T-cell (primary cell): Measurements from ENCODE around the gene GUCA2B. TPM values are rescaled to one million over a fixed set of nuclear protein-coding genes. Genes with fewer than 3 reads are reported as not detected.

Experiments used
- ATAC-seq, 4 experiments: fragments of 200-7000 bp in 3 of 4; fragments of 150-1000 bp in 1 of 4; cut with Tn5 transposase; replicated peaks in 1 of 4; 1 replicate in 3 of 4; 2 replicates in 1 of 4; pipeline ENCODE4 v1.10.0; 2021; ENCODE audit warnings: moderate library complexity in 3 of 4, mild to moderate bottlenecking in 2 of 4, moderate number of reproducible peaks in 1 of 4
- CTCF ChIA-PET, 2 donors: fragments of 300-600 bp; sonication (Branson Sonifier 250); formaldehyde crosslinking; loops; one replicate each; lab custom pipeline; 2022; ENCODE audit warnings: antibody characterized with exemption in 2 of 2; lab: Charles Lee
- POLR2A ChIA-PET, 2 donors: fragments of 300-600 bp; sonication (Branson Sonifier 250); formaldehyde crosslinking; loops; one replicate each; lab custom pipeline; 2022; ENCODE audit warnings: antibody characterized with exemption in 2 of 2; lab: Charles Lee
- DNase-seq, 35 experiments: peaks; one replicate each; pipeline versions ENCODE4 v3.0.0 to v3.0.0-alpha.2; 2013 to 2023
- H3K27ac ChIP-seq: one replicate; pipeline ENCODE4 v1.5.1; 2013; ENCODE audit warnings: low read length
- H3K27me3 ChIP-seq, 2 experiments: replicated peaks in 1 of 2; 1 replicate in 1 of 2; 2 replicates in 1 of 2; pipeline versions ENCODE4 v1.6.1 to v1.7.0; 2013; ENCODE audit warnings: low read length in 1 of 2, mixed read lengths in 1 of 2; ENCODE audit not compliant: control insufficient read depth in 2 of 2, insufficient read depth in 2 of 2; ENCODE audit errors: extremely low read depth in 1 of 2
- H3K36me3 ChIP-seq, 2 donors: 1 replicate in 1 of 2; 2 replicates in 1 of 2; pipeline versions ENCODE4 v1.6.1 to v1.7.0; 2013; ENCODE audit warnings: low read length in 1 of 2; ENCODE audit not compliant: control insufficient read depth in 2 of 2, insufficient read depth in 1 of 2; ENCODE audit errors: extremely low read depth in 1 of 2
- H3K4me1 ChIP-seq, 2 experiments: 1 replicate in 1 of 2; 2 replicates in 1 of 2; pipeline versions ENCODE4 v1.6.1 to v1.7.0; 2013; ENCODE audit warnings: low read length in 2 of 2, mixed read lengths in 1 of 2; ENCODE audit not compliant: insufficient read depth in 2 of 2, control insufficient read depth in 1 of 2; ENCODE audit errors: extremely low read depth in 1 of 2
- H3K4me3 ChIP-seq, 2 donors: 1 replicate in 1 of 2; 2 replicates in 1 of 2; pipeline versions ENCODE4 v1.5.1 to v1.7.0; 2013; ENCODE audit warnings: mild to moderate bottlenecking in 2 of 2, low read length in 1 of 2, moderate library complexity in 1 of 2; ENCODE audit not compliant: control insufficient read depth in 1 of 2; ENCODE audit errors: extremely low read depth in 1 of 2
- H3K9me3 ChIP-seq: 2 replicates; pipeline ENCODE4 v1.7.0; 2013
- H3K27ac Mint-ChIP-seq, 2 donors: one replicate each; pipeline ENCODE4 v1.8.0; 2020 to 2021; ENCODE audit warnings: mild to moderate bottlenecking in 2 of 2, mixed read lengths in 2 of 2
- H3K27me3 Mint-ChIP-seq, 2 donors: one replicate each; pipeline ENCODE4 v1.8.0; 2021 to 2022; ENCODE audit warnings: mixed read lengths in 2 of 2
- H3K36me3 Mint-ChIP-seq: one replicate; pipeline ENCODE4 v1.8.0; 2021; ENCODE audit warnings: mixed read lengths
- H3K4me1 Mint-ChIP-seq, 3 donors: one replicate each; pipeline ENCODE4 v1.8.0; 2020 to 2022; ENCODE audit warnings: mixed read lengths in 3 of 3, mild to moderate bottlenecking in 1 of 3
- H3K4me3 Mint-ChIP-seq, 3 donors: one replicate each; pipeline ENCODE4 v1.8.0; 2020 to 2022; ENCODE audit warnings: mild to moderate bottlenecking in 3 of 3, mixed read lengths in 3 of 3, moderate library complexity in 3 of 3
- H3K9me3 Mint-ChIP-seq, 3 donors: one replicate each; pipeline ENCODE4 v1.8.0; 2020 to 2022; ENCODE audit warnings: mixed read lengths in 3 of 3
- WGBS: methylation state at CpG from one replicate; pipeline ENCODE4 v1.1.5; 2013; ENCODE audit warnings: missing lambda C conversion rate; ENCODE audit not compliant: insufficient coverage; 5-methylcytosine and 5-hydroxymethylcytosine counted together
- total RNA-seq, 35 experiments: library from RNA in 6 of 35; stranded (reverse) in 6 of 35; fragments of 120-200 nt in 1 of 35; gene quantifications; one replicate each; pipeline versions ENCODE4 v1.2.1 to v1.2.4 and lab custom pipeline; 2013 to 2026

Gene GUCA2B
- total RNA-seq, 5 donors from 2014 or later (not counting 1 experiment from before 2014, with no cell fraction given), result not detected

GRCh38 chr1:42177541-42177981, 24.4 kb downstream of the GUCA2B start:
- ATAC-seq, result no peak
- H3K9me3 ChIP-seq, result no peaks in the 10 kb centered on the region
- Mint-ChIP-seq H3K36me3 (peaks cover 19% of the 10 kb centered on the region), H3K27me3 (no peaks in the 10 kb centered on the region), H3K9me3 (no peaks in the 10 kb centered on the region), H3K4me3 (no peak overlapping the region), H3K4me1 (peaks cover 0 to 2% (median 0%) of the 10 kb centered on the region in 3 donors), H3K27ac (no peak overlapping the region)
- H3K27ac ChIP-seq, result no peak overlapping the region
- no peak for DNase-seq
- H3K4me1 ChIP-seq, result peaks cover 0 to 6% of the 10 kb centered on the region in 2 experiments
- H3K36me3 ChIP-seq, result peaks cover 0 to 20% of the 10 kb centered on the region in 2 donors
- H3K27me3 ChIP-seq, result no peaks in the 10 kb centered on the region
- no peak overlapping the region for H3K4me3 ChIP-seq
- CTCF ChIA-PET, result interaction anchor here in 1 of 2 donors (0.7 kb wide), 1 partner anchor 495 kb away, joined by 4 read pairs; no protein-coding TSS in a partner anchor
- WGBS, result 73% methylated on average over 2 of the region's 6 CpGs
- POLR2A ChIA-PET, result no interaction called here

- Histone ChIP-seq H3K4me3 (no peak overlapping the region), H3K36me3 (peaks cover 0 to 20% of the 10 kb centered on the region in 2 donors), H3K27ac (no peak overlapping the region), H3K9me3 (no peaks in the 10 kb centered on the region), H3K4me1 (peaks cover 0 to 3% of the 10 kb centered on the region in 2 experiments), H3K27me3 (no peaks in the 10 kb centered on the region)
- Mint-ChIP-seq H3K4me3 (no peak overlapping the region), H3K9me3 (no peaks in the 10 kb centered on the region), H3K27ac (peak overlapping the region in 1 of 2 donors; percentile 29), H3K36me3 (peaks cover 19% of the 10 kb centered on the region), H3K4me1 (peaks cover 0 to 2% (median 0%) of the 10 kb centered on the region in 3 donors), H3K27me3 (no peaks in the 10 kb centered on the region)
- POLR2A ChIA-PET, result no interaction called here
- WGBS, result no CpG with 5 or more reads among the region's 3 CpGs
- ATAC-seq (no peak), DNase-seq (no peak)
- CTCF ChIA-PET, result no interaction called here
Observed at GRCh38 chr1:42178249-42178648, 25.0 kb downstream of the GUCA2B start.

- no peaks in the 10 kb centered on the region for H3K27me3 ChIP-seq
- no peak overlapping the region for H3K27ac ChIP-seq
- H3K4me1 Mint-ChIP-seq, result no peaks in the 10 kb centered on the region
- H3K27me3 Mint-ChIP-seq, result no peaks in the 10 kb centered on the region
- no peak overlapping the region for H3K4me3 Mint-ChIP-seq
- H3K36me3 ChIP-seq, result peaks cover 0 to 23% of the 10 kb centered on the region in 2 donors
- no peak overlapping the region for H3K4me3 ChIP-seq
- whole genome bisulfite sequencing, result no CpG with 5 or more reads among the region's 2 CpGs
- POLR2A ChIA-PET, result no interaction called here
- H3K27ac Mint-ChIP-seq, result peak overlapping the region in 1 of 2 donors; percentile 23
- H3K9me3 ChIP-seq, result no peaks in the 10 kb centered on the region
- H3K9me3 Mint-ChIP-seq, result no peaks in the 10 kb centered on the region
- CTCF ChIA-PET, result interaction anchor here in 1 of 2 donors (0.6 to 1.2 kb wide), 3 partner anchors 155 to 419 kb away, joined by 3 to 6 read pairs (median 5); no protein-coding TSS in a partner anchor
- ATAC-seq (no peak), DNase-seq (no peak)
- peaks cover 19% of the 10 kb centered on the region for H3K36me3 Mint-ChIP-seq
- no peaks in the 10 kb centered on the region for H3K4me1 ChIP-seq
Observed at GRCh38 chr1:42179275-42179674, 26.1 kb downstream of the GUCA2B start.

GRCh38 chr1:42179900-42180329, 26.7 kb downstream of the GUCA2B start:
- 85% methylated on average over 3 of the region's 4 CpGs for WGBS
- CTCF ChIA-PET, result interaction anchor here in 1 of 2 donors (0.6 to 1.2 kb wide), 3 partner anchors 154 to 418 kb away, joined by 3 to 6 read pairs (median 5); no protein-coding TSS in a partner anchor
- no peak overlapping the region for H3K4me3 ChIP-seq
- POLR2A ChIA-PET, result no interaction called here
- no peaks in the 10 kb centered on the region for H3K9me3 Mint-ChIP-seq
- H3K36me3 Mint-ChIP-seq, result peaks cover 23% of the 10 kb centered on the region
- H3K4me1 ChIP-seq, result no peaks in the 10 kb centered on the region
- no peaks in the 10 kb centered on the region for H3K9me3 ChIP-seq
- peaks cover 0 to 27% of the 10 kb centered on the region in 2 donors for H3K36me3 ChIP-seq
- ATAC-seq (no peak), DNase-seq (no peak)
- H3K4me1 Mint-ChIP-seq, result no peaks in the 10 kb centered on the region
- H3K27me3 ChIP-seq, result no peaks in the 10 kb centered on the region
- H3K27ac Mint-ChIP-seq, result peak overlapping the region; percentile 23 to 35
- no peak overlapping the region for H3K4me3 Mint-ChIP-seq
- H3K27me3 Mint-ChIP-seq, result no peaks in the 10 kb centered on the region
- no peak overlapping the region for H3K27ac ChIP-seq

GRCh38 chr1:42181687-42182086, 28.5 kb downstream of the GUCA2B start:
- Mint-ChIP-seq H3K27me3 (no peaks in the 10 kb centered on the region), H3K9me3 (no peaks in the 10 kb centered on the region), H3K36me3 (peaks cover 35% of the 10 kb centered on the region), H3K27ac (peak overlapping the region in 1 of 2 donors; percentile 47), H3K4me1 (no peaks in the 10 kb centered on the region), H3K4me3 (peak overlapping the region in 1 of 3 donors; percentile 22)
- DNase-seq (no peak), ATAC-seq (no peak)
- Histone ChIP-seq H3K4me1 (no peaks in the 10 kb centered on the region), H3K9me3 (no peaks in the 10 kb centered on the region), H3K4me3 (no peak overlapping the region), H3K27me3 (no peaks in the 10 kb centered on the region), H3K36me3 (peaks cover 0 to 39% of the 10 kb centered on the region in 2 donors), H3K27ac (no peak overlapping the region)
- CTCF ChIA-PET, result no interaction called here
- POLR2A ChIA-PET, result no interaction called here
- 100% methylated on average over 2 of the region's 4 CpGs for WGBS

GRCh38 chr1:42183210-42183956, 30.2 kb downstream of the GUCA2B start:
- peaks cover 0 to 45% of the 10 kb centered on the region in 2 donors for H3K36me3 ChIP-seq
- H3K4me3 ChIP-seq, result no peak overlapping the region
- Mint-ChIP-seq H3K27me3 (no peaks in the 10 kb centered on the region), H3K4me3 (no peak overlapping the region), H3K9me3 (no peaks in the 10 kb centered on the region), H3K27ac (peak overlapping the region in 1 of 2 donors; percentile 37), H3K36me3 (peaks cover 47% of the 10 kb centered on the region), H3K4me1 (no peaks in the 10 kb centered on the region)
- no peaks in the 10 kb centered on the region for H3K27me3 ChIP-seq
- WGBS, result no CpG with 5 or more reads among the region's 7 CpGs
- no peaks in the 10 kb centered on the region for H3K4me1 ChIP-seq
- H3K27ac ChIP-seq, result no peak overlapping the region
- CTCF ChIA-PET, result no interaction called here
- DNase-seq (no peak), ATAC-seq (no peak)
- H3K9me3 ChIP-seq, result no peaks in the 10 kb centered on the region
- POLR2A ChIA-PET, result no interaction called here
